Measurements from ENCODE around the gene DENND4A.

Gene DENND4A

GRCh38 chr15:65777843-65778242 is 14.2 kb downstream of the DENND4A start:
- FAIRE-seq (no peak), DNase-seq (ENCODE audit: insufficient read length) (no peak)
- TF ChIP-seq TAF1 (IDR thresholded peaks at IDR 0.05; ENCODE audit: borderline replicate concordance, low read depth, low read length) = no peak
- no peak for TF ChIP-seq POLR2A (IDR thresholded peaks at IDR 0.05; ENCODE audit: low read depth, low read length)
- TF ChIP-seq POLR2AphosphoS5 (IDR thresholded peaks at IDR 0.05; ENCODE audit: low read depth, low read length) = no peak

GRCh38 chr15:65777053-65777452 is 15.0 kb downstream of the DENND4A start:
- FAIRE-seq (no peak), DNase-seq (ENCODE audit: insufficient read length) (no peak)
- no peak for TF ChIP-seq POLR2AphosphoS5 (IDR thresholded peaks at IDR 0.05; ENCODE audit: low read depth, low read length)
- no peak for TF ChIP-seq POLR2A (IDR thresholded peaks at IDR 0.05; ENCODE audit: low read depth, low read length)
- no peak for TF ChIP-seq TAF1 (IDR thresholded peaks at IDR 0.05; ENCODE audit: borderline replicate concordance, low read depth, low read length)

- DNase-seq (ENCODE audit: insufficient read length) (no peak), FAIRE-seq (peak; percentile 69)
- TF ChIP-seq POLR2A (IDR thresholded peaks at IDR 0.05; ENCODE audit: low read depth, low read length) = peak; percentile 41; the same call in 1 of the 2 replicates
- TF ChIP-seq POLR2AphosphoS5 (IDR thresholded peaks at IDR 0.05; ENCODE audit: low read depth, low read length) = no peak
Measured at GRCh38 chr15:65773386-65774111, 18.5 kb downstream of the DENND4A start.

- no peak for TF ChIP-seq TAF1 (IDR thresholded peaks at IDR 0.05; ENCODE audit: borderline replicate concordance, low read depth, low read length)
- TF ChIP-seq POLR2A (IDR thresholded peaks at IDR 0.05; ENCODE audit: low read depth, low read length) = 0 out of 2 replicates have a peak, but pooled peaks have one; percentile 5
- TF ChIP-seq POLR2AphosphoS5 (IDR thresholded peaks at IDR 0.05; ENCODE audit: low read depth, low read length) = no peak
- FAIRE-seq (peak; percentile 24), DNase-seq (ENCODE audit: insufficient read length) (no peak)
Measured at GRCh38 chr15:65772930-65773329, 19.2 kb downstream of the DENND4A start.

- FAIRE-seq (no peak), DNase-seq (ENCODE audit: insufficient read length) (no peak)
- no peak for TF ChIP-seq TAF1 (IDR thresholded peaks at IDR 0.05; ENCODE audit: borderline replicate concordance, low read depth, low read length)
- no peak for TF ChIP-seq POLR2AphosphoS5 (IDR thresholded peaks at IDR 0.05; ENCODE audit: low read depth, low read length)
- no peak for TF ChIP-seq POLR2A (IDR thresholded peaks at IDR 0.05; ENCODE audit: low read depth, low read length)
Measured at GRCh38 chr15:65771870-65772269, 20.2 kb downstream of the DENND4A start.

- FAIRE-seq = no peak
- DNase-seq (ENCODE audit: insufficient read length) = no peak
- TF ChIP-seq POLR2AphosphoS5 (IDR thresholded peaks at IDR 0.05; ENCODE audit: low read depth, low read length) (no peak), TAF1 (IDR thresholded peaks at IDR 0.05; ENCODE audit: borderline replicate concordance, low read depth, low read length) (no peak), POLR2A (IDR thresholded peaks at IDR 0.05; ENCODE audit: low read depth, low read length) (no peak)
Measured at GRCh38 chr15:65769482-65769881, 22.6 kb downstream of the DENND4A start.

GRCh38 chr15:65767895-65768294 is 24.2 kb downstream of the DENND4A start:
- DNase-seq (ENCODE audit: insufficient read length) (no peak), FAIRE-seq (peak; percentile 5)
- TF ChIP-seq POLR2AphosphoS5 (IDR thresholded peaks at IDR 0.05; ENCODE audit: low read depth, low read length) (no peak), POLR2A (IDR thresholded peaks at IDR 0.05; ENCODE audit: low read depth, low read length) (no peak), TAF1 (IDR thresholded peaks at IDR 0.05; ENCODE audit: borderline replicate concordance, low read depth, low read length) (no peak)

GRCh38 chr15:65767264-65767595 is 24.9 kb downstream of the DENND4A start:
- FAIRE-seq = no peak

GRCh38 chr15:65766422-65767263 is 25.4 kb downstream of the DENND4A start:
- no peak for DNase-seq (ENCODE audit: insufficient read length)
- FAIRE-seq = no peak
- no peak for TF ChIP-seq TAF1 (IDR thresholded peaks at IDR 0.05; ENCODE audit: borderline replicate concordance, low read depth, low read length)
- no peak for TF ChIP-seq POLR2AphosphoS5 (IDR thresholded peaks at IDR 0.05; ENCODE audit: low read depth, low read length)
- TF ChIP-seq POLR2A (IDR thresholded peaks at IDR 0.05; ENCODE audit: low read depth, low read length) = no peak

More at GRCh38 chr15:65767264-65767595, 24.9 kb downstream of the DENND4A start:
- no peak for DNase-seq (ENCODE audit: insufficient read length)
- TF ChIP-seq POLR2A (IDR thresholded peaks at IDR 0.05; ENCODE audit: low read depth, low read length) (no peak), TAF1 (IDR thresholded peaks at IDR 0.05; ENCODE audit: borderline replicate concordance, low read depth, low read length) (no peak), POLR2AphosphoS5 (IDR thresholded peaks at IDR 0.05; ENCODE audit: low read depth, low read length) (no peak)

- TF ChIP-seq POLR2A (IDR thresholded peaks at IDR 0.05; ENCODE audit: low read depth, low read length) (no peak), TAF1 (IDR thresholded peaks at IDR 0.05; ENCODE audit: borderline replicate concordance, low read depth, low read length) (no peak), POLR2AphosphoS5 (IDR thresholded peaks at IDR 0.05; ENCODE audit: low read depth, low read length) (no peak)
- FAIRE-seq = no peak
- DNase-seq (ENCODE audit: insufficient read length) = no peak
Measured at GRCh38 chr15:65765106-65765505, 27.0 kb downstream of the DENND4A start.

GRCh38 chr15:65762914-65763787 is 28.9 kb downstream of the DENND4A start:
- peak; percentile 54 for FAIRE-seq
- DNase-seq (ENCODE audit: insufficient read length) = no peak
- TF ChIP-seq TAF1 (IDR thresholded peaks at IDR 0.05; ENCODE audit: borderline replicate concordance, low read depth, low read length) (no peak), POLR2AphosphoS5 (IDR thresholded peaks at IDR 0.05; ENCODE audit: low read depth, low read length) (no peak), POLR2A (IDR thresholded peaks at IDR 0.05; ENCODE audit: low read depth, low read length) (no peak)

All from GM12892 (cell line).